AG09309 (cell line): ENCODE measurements around the gene SEMA4C.
A peak's percentile ranks its signal among the peaks of the same experiment; 100 is the strongest.

Experiments used
- DNase-seq: peaks from one replicate; pipeline ENCODE4 v3.0.0-alpha.2; 2010; ENCODE audit warnings: low read depth
- H3K4me3 ChIP-seq: 2 replicates; pipeline ENCODE4 v1.5.1; 2011; ENCODE audit warnings: mild to moderate bottlenecking, low read depth, low read length, moderate library complexity; ENCODE audit not compliant: control insufficient read depth
- CTCF ChIP-seq: IDR thresholded peaks from 2 replicates; pipeline ENCODE4 v1.5.1; 2011; ENCODE audit warnings: mild to moderate bottlenecking, low read depth, low read length, inconsistent platforms; ENCODE audit not compliant: insufficient read depth, control insufficient read depth; ENCODE audit errors: missing control alignments

SEMA4C gene

GRCh38 chr2:96821113-96821675 lies 48.7 kb downstream of the SEMA4C start:
- no peak overlapping the region for H3K4me3 ChIP-seq
- TF ChIP-seq CTCF: no peak
- DNase-seq: no peak

DNA sequence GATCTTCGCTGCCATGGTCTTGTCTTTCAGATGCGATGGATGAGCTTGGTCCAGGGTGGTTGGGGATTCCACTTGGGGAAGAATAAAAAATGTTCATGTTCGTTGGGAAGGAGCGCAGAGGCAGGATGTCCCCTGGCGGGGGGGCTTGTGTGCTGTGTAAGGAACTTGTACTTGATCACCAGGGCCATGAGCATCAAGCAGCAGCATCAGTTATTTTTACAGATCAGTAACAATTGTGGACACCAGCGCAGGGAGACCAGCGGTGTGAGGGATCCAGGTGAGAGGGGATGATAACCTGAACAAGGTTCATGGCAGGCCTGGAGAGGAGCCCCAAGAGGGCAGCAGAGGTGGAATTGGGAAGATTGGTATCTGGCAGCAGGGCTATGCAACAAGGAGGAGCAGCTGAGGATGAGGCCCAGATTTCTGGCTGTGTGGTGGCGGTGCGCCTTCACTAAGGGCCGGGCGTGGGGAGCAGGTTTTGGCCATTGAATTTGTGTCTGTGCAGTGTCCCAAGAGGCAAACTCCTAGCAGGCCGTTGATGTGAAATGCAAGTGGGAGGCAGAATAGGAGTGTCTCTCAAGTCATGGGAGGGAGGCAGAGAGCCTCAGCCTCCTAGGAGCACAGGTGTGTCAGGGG lies 49.9 kb downstream of the SEMA4C start:
- TF ChIP-seq CTCF: no peak
- no peak overlapping the region for H3K4me3 ChIP-seq
- no peak for DNase-seq

GRCh38 chr2:96819128-96819875 lies 50.6 kb downstream of the SEMA4C start:
- H3K4me3 ChIP-seq: no peak overlapping the region
- no peak for DNase-seq
- no peak for TF ChIP-seq CTCF

- no peak for DNase-seq
- no peak overlapping the region for H3K4me3 ChIP-seq
- no peak for TF ChIP-seq CTCF
These were observed 52.0 kb downstream of the SEMA4C start for GRCh38 chr2:96817882-96818281.

DNA sequence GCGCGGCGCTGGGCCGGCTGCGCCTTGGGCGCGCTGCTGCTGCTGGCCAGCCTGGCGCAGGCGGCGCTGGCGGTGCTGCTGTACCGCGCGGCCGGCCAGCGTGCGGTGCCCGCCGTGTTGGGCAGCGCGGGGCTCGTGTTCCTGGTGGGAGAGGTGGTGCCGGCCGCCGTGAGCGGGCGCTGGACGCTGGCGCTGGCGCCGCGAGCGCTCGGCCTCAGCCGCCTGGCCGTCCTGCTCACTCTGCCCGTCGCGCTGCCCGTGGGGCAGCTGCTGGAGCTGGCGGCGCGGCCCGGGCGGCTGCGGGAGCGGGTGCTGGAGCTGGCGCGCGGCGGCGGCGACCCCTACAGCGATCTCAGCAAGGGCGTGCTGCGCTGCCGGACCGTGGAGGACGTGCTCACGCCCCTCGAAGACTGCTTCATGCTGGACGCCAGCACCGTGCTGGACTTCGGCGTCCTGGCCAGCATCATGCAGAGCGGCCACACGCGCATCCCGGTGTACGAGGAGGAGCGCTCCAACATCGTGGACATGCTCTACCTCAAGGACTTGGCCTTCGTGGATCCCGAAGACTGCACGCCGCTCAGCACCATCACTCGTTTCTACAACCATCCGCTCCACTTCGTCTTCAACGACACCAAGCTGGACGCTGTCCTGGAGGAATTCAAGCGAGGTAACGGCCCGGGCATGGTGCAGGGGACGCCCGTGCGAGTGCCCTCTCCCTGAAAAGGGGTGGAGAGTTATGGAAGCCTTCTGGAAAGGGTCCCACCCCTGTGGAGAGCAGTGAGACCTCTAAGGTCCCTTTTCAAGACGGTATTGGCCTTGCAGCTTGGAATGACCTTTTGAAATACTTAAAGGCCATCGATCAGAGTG lies 52.8 kb downstream of the SEMA4C start:
- no peak for TF ChIP-seq CTCF
- DNase-seq: peak; percentile 11
- peak overlapping the region; percentile 46 for H3K4me3 ChIP-seq

- peak; percentile 52 for DNase-seq
- peak; percentile 45 for TF ChIP-seq CTCF
- peak within 1 kb of the TSS; percentile 56 for H3K4me3 ChIP-seq
These were observed 53.6 kb downstream of the SEMA4C start, which contains the start of gene CNNM3 for GRCh38 chr2:96816127-96816835. Gene CNNM3, plus strand, starts transcription at chr2:96816268. Its CDS starts 10 bp downstream, at chr2:96816278.
